ENCODE measurements around the gene TSPAN9. TPM values are rescaled to one million over a fixed set of nuclear protein-coding genes. Genes with fewer than 3 reads are reported as not detected.

Gene TSPAN9
- total RNA-seq, 3 donors from 2014 or later (not counting 1 experiment from before 2014, with no cell fraction given): 0.86 to 1.6 (median 1.1) TPM

- ATAC-seq: no peak
- DNase-seq: no peak
- Mint-ChIP-seq H3K27ac (no peak overlapping the region), H3K36me3 (no peaks in the 10 kb centered on the region), H3K4me3 (no peak overlapping the region), H3K4me1 (no peaks in the 10 kb centered on the region), H3K27me3 (ENCODE audit: low read depth in 2 of 2) (peaks cover 15 to 21% of the 10 kb centered on the region in 2 donors), H3K9me3 (no peaks in the 10 kb centered on the region)
- Histone ChIP-seq H3K9me3 (ENCODE audit: control insufficient read depth, insufficient read depth, low read length) (no peaks in the 10 kb centered on the region), H3K36me3 (ENCODE audit: control insufficient read depth, insufficient read depth, low read length) (no peaks in the 10 kb centered on the region), H3K27ac (ENCODE audit: low read length) (no peak overlapping the region), H3K27me3 (ENCODE audit: control insufficient read depth, insufficient read depth, low read length) (no peaks in the 10 kb centered on the region), H3K4me1 (ENCODE audit: control insufficient read depth, insufficient read depth, low read length) (no peaks in the 10 kb centered on the region), H3K4me3 (ENCODE audit: low read length) (no peak overlapping the region)
- 94% methylated on average over 14 of the region's 14 CpGs for WGBS (ENCODE audit: insufficient coverage)
- TF ChIP-seq CTCF (IDR thresholded peaks at IDR 0.05): no peak
- intact Hi-C loops (cut with micrococcal nuclease): no loop called here
Measured at GRCh38 chr12:3280967-3281366, 203.8 kb downstream of the TSPAN9 start.

- H3K4me1 Mint-ChIP-seq: no peaks in the 10 kb centered on the region
- H3K9me3 Mint-ChIP-seq: no peaks in the 10 kb centered on the region
- no peak for DNase-seq
- no peak overlapping the region for H3K4me3 Mint-ChIP-seq
- H3K27ac Mint-ChIP-seq: no peak overlapping the region
- 73% methylated on average over 23 of the region's 23 CpGs for WGBS (ENCODE audit: insufficient coverage)
- Histone ChIP-seq H3K4me1 (ENCODE audit: control insufficient read depth, insufficient read depth, low read length) (no peaks in the 10 kb centered on the region), H3K27me3 (ENCODE audit: control insufficient read depth, insufficient read depth, low read length) (no peaks in the 10 kb centered on the region), H3K4me3 (ENCODE audit: low read length) (no peak overlapping the region), H3K27ac (ENCODE audit: low read length) (no peak overlapping the region), H3K9me3 (ENCODE audit: control insufficient read depth, insufficient read depth, low read length) (no peaks in the 10 kb centered on the region), H3K36me3 (ENCODE audit: control insufficient read depth, insufficient read depth, low read length) (no peaks in the 10 kb centered on the region)
- peaks cover 10 to 13% of the 10 kb centered on the region in 2 donors for H3K27me3 Mint-ChIP-seq (ENCODE audit: low read depth in 2 of 2)
- no peak for TF ChIP-seq CTCF (IDR thresholded peaks at IDR 0.05)
- no peak for ATAC-seq
- intact Hi-C loops (cut with micrococcal nuclease): no loop called here
- H3K36me3 Mint-ChIP-seq: no peaks in the 10 kb centered on the region
Measured at GRCh38 chr12:3281588-3282383, 204.6 kb downstream of the TSPAN9 start.

- TF ChIP-seq CTCF (IDR thresholded peaks at IDR 0.05): no peak
- 88% methylated on average over 8 of the region's 8 CpGs for WGBS (ENCODE audit: insufficient coverage)
- Mint-ChIP-seq H3K4me3 (no peak overlapping the region), H3K9me3 (no peaks in the 10 kb centered on the region), H3K27ac (no peak overlapping the region), H3K36me3 (no peaks in the 10 kb centered on the region), H3K27me3 (ENCODE audit: low read depth in 2 of 2) (peaks cover 10 to 13% of the 10 kb centered on the region in 2 donors), H3K4me1 (no peaks in the 10 kb centered on the region)
- no peaks in the 10 kb centered on the region for H3K9me3 ChIP-seq (ENCODE audit: control insufficient read depth, insufficient read depth, low read length)
- ATAC-seq (no peak), DNase-seq (no peak)
- no peaks in the 10 kb centered on the region for H3K27me3 ChIP-seq (ENCODE audit: control insufficient read depth, insufficient read depth, low read length)
- no peaks in the 10 kb centered on the region for H3K4me1 ChIP-seq (ENCODE audit: control insufficient read depth, insufficient read depth, low read length)
- no peak overlapping the region for H3K4me3 ChIP-seq (ENCODE audit: low read length)
- intact Hi-C loops (cut with micrococcal nuclease): no loop called here
- H3K27ac ChIP-seq (ENCODE audit: low read length): no peak overlapping the region
- H3K36me3 ChIP-seq (ENCODE audit: control insufficient read depth, insufficient read depth, low read length): no peaks in the 10 kb centered on the region
Measured at GRCh38 chr12:3282384-3282670, 205.1 kb downstream of the TSPAN9 start.

Measured in natural killer cell (primary cell).